GM21825 (cell line): ENCODE data around the gene ESYT3.
"Not testable (repeated sequence)": the region's sequence is repeated elsewhere in the genome, so short reads cannot be mapped to it uniquely, and the experiment has no call there.

ENCODE experiments used
- ATAC-seq: cut with Tn5 transposase; IDR thresholded peaks from one replicate; pipeline ENCODE4 v1.9.1; 2021; ENCODE audit warnings: mild to moderate bottlenecking, moderate library complexity; ENCODE audit not compliant: unreplicated experiment

ESYT3 gene

DNA sequence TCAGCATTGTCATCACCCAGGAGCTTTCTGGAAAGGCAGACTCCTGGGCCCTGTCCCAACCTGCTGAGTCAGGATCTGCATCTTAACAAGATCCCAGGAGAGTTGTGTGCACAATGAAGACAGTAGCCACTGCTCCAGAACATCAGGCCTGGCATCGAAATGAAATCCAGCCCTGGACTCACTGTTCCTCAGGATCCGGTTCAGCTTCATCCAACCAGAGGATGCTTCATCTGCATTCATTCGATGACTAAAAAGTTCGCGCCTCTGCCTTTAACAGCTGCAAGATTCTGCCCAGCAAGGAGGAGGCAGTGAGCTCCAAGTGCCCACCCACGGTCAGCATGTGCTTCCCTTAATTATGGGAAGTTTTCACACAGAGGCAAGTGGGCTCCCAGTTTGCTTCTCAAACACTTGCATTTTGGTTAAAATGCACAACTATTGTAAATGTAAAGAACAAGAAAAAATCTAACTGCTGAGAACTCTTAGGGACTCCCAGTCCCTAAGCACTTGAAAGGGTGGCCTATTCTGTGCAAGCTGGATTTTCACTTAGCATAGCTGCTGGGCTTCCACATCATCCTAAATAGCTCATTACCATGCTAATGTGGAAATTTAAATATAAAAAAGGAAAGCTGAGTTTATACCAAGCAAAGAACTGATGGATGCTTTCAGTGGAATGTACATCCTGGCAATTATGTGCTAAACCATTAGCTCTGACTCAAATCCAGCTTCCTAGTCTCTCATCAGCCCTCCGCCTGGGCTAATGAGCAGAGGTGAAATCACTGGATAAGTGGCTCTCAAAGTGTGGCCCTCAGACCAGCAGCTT is 25.5 kb upstream of the ESYT3 start:
- no peak for ATAC-seq

DNA sequence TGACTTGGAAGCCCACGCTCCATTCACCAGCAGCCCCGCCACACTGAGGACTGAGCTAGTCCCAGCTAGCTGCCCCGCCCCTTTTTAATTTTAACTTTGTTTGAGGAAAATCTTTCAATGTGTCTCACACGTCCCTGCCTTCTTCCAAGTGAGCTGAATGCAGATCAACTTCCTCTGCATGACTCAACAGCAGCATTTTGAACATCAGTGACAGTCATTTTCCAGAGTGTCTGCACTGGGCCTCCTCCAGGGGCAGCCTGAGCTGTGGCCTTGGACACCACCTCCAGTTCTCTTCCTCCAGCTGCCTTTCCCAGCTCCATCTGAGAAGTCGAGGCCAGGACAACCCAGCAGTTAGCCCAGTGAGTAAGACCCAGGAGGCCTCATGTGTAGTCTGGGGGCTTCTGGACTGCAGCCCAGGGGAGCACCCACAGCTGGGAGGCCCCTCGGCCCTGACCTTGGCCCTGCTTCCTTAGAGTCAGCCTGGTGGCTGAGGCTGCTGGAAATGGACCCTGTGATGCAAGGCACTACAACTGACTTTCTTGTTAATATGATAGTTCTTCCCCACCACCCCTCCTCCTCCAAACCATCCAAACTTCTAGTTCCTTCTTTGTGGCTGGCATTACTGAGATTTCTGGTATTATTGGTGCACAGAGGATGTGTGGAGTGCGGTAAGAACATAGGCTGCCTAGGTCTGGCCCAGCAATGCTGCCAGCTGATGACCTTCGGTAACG is 21.4 kb upstream of the ESYT3 start:
- ATAC-seq, result no peak

DNA sequence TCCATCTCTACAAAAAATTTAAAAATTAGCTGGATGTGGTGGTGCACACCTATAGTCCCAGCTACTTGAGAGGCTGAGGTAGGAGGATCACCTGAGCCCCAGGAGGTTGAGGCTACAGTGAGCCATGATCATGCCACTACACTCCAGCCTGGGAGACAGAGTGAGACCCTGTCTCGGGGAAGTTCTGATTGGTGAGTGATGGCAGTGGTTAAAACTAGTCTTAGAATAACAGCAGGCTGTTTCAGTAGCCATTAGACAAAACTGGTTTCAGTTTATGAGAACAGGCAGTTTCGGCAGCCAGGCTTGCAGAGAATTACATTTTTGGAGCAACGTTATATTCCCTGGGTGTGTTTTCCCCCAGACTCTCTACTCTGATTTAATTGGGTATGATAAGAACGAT is 18.2 kb upstream of the ESYT3 start:
- ATAC-seq, result not testable (repeated sequence)

DNA sequence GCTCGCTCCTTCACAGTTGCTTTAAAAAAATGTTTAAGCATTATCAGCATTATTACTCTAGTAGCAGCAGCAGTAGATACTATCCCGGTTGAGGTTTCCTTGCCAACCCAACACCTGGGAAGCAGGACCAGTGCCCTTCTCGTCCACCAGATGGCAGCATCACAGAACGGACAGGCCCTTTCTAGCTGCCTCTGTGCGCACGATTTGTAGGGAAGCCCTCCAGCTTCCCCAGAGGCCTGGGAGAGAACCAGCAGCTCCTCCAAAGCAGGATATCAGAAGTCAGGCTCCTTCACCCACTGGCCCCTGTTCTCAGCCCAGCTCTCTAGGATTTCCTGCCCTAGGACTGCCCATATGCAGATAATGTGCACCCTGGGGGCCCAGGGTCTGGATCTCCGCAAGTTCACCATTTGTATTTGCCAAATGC is 16.8 kb upstream of the ESYT3 start:
- ATAC-seq, result peak; percentile 61

DNA sequence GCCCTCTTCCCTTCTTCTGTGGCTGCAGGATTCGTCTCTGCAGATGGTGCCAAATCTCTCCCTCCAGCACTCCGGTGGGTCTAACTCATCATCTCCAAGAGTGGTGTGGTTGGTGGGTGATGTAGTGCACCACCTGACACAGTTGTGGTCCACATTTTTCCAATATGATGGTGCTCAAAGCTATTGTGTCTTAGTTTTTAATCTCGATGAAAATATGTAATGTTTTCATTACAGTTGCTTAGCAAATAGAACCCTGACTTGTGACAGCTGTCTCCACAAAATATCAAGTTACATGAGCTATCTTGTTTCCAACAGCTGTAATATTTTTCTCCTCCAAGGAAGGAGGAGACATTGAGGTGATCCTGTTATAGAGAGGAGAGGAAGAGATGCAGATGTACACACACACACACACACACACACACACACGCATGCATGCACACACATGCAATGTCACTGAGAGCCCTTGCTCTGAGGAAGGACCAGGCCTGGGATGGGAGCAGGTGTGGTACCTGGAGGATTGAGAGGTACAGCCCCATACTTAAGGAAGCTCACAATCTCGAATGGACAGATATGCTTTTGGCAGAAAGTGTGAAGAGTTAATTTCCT is 15.7 kb upstream of the ESYT3 start:
- no peak for ATAC-seq

DNA sequence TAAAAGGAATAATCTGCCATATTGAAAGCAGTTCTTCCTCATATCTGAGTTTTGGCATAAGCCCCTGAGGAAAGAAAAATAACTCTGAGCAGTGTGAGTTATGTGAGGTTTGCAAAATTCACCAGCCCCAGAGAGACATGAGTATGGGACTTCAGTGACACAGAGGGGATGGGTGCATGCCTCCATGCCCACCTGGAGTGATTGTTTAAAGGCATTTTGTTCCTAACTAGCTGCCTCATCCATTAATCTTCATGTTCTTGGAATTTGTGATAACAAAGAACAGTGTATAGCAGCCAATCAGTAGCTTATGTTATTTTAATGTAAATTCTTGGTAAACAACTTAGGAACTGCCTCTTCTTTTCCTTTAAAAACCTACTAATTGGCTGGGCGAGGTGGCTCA is 11.1 kb upstream of the ESYT3 start:
- no peak for ATAC-seq

DNA sequence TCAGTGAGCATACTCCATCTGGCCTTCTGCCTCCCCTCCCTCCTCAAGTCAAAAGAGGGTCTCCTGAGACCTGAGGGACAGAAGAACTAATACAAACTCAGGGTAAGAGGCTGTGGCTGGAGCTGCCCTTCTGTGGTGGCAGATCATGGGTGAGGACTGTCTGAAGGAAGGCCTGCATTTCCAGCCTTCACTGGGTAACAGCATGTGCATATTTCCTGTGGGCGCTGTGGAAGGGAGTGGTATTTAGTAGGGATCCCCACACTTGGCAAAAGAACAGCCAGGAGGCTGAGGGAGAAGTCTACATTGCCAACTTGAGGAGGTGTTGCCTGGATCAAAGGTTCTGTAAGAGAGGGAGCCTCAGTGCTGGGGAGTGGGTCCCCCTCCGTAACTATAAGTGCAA is 10.1 kb upstream of the ESYT3 start:
- ATAC-seq, result no peak

DNA sequence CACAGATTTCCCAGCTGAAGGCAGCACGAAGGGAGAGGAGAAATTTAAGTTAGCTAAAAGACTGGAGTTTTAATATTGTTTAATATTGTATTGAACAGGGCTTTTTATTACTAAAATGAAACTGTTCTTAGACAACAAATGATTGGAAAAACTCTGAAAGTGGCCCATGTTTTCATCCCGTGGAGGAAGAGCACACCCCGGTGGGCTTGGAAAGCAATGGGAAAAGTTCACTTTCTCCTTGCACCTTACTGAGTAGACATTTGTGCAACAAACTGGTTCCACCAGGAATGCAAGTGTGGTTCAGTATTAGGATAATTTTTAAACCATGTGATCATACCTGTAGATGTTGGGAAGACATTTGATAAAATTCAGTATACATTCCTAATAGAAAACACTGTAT is 8.2 kb upstream of the ESYT3 start:
- no peak for ATAC-seq

DNA sequence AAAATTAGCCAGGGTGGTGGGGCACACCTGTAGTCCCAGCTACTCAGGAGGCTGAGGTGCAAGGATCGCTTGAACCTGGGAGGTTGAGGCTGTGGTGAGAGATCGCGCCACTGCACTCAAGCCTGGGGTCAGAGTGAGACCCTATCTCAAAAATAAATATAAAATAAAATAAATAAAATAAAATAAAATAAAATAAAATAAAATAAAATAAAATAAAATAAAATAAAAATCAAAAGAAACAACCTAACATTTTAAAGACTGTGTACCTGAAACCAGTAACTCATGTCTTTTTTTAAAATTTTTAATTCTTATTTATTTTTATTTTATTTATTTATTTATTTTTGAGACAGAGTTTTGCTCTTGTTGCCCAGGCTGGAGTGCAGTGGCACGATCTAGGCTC is 7.7 kb upstream of the ESYT3 start:
- not testable (repeated sequence) for ATAC-seq

DNA sequence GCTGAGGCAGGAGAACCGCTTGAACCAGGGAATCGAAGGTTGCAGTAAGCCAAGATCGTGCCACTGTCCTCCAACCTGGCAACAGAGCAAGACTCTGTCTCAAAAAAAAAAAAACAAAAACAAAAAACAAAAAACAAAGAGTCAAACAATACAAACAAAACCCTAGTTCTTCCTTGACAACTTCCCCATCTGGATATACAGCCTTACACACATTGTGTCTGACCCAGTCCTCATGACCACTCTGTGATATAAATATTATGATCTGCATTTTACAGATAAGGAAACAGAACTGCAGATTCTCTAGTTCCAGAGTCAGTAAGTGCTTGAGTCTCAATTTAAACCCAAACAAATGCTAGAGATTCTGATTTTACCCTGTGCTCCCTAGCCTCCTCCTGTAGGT is 4.8 kb upstream of the ESYT3 start:
- ATAC-seq, result no peak

DNA sequence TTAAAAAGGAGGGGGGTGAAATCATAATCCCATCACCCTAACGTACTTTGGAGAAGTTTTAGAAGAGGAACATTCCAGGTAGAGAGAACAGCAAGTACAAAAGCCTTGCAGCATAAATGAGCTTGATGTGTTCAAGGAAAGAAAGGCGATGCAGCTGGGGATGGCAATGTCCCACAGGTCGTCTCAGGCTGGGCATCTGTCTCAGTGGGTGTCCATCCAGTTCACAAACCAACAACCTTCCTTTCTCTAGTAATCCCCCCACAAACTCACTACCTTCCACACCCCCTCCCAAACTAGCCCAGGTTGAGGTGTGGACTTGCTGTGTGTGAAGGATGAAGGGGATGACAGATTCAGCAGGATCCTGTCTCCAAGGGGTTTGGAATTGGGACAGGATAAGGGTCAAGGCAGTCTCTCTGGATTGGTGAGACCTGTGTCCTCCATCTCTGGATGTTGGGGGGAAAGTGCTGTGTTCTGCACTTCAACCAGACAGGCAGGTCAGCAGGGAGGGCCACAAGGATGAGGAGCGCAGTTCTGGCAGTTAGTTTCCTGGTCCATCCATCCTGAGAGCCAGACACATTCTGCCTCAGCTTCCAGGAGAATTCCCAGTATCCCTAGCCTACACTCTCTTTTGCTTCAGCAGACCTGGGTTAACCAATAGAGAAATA is 1.7 kb upstream of the ESYT3 start:
- no peak for ATAC-seq

DNA sequence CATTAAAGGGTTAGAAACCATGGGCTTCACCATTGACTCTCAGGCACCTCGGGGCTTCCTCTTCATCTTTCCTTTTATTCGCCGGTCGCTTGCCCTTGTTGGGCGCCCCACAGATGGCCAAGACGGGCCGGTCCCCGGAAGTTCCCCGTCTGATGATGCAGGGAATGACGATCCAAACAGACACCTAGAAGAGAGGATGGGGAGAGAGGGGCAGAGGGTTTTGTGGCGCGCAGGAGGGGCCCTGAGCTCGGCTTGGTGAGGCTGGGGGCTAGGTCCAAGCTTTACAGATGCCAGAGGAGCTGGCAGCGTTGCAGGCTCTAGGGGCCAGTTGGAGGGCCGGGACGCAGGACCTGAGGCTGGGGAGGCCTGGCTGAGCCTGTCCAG is 532 bp upstream of the ESYT3 start:
- ATAC-seq, result no peak

DNA sequence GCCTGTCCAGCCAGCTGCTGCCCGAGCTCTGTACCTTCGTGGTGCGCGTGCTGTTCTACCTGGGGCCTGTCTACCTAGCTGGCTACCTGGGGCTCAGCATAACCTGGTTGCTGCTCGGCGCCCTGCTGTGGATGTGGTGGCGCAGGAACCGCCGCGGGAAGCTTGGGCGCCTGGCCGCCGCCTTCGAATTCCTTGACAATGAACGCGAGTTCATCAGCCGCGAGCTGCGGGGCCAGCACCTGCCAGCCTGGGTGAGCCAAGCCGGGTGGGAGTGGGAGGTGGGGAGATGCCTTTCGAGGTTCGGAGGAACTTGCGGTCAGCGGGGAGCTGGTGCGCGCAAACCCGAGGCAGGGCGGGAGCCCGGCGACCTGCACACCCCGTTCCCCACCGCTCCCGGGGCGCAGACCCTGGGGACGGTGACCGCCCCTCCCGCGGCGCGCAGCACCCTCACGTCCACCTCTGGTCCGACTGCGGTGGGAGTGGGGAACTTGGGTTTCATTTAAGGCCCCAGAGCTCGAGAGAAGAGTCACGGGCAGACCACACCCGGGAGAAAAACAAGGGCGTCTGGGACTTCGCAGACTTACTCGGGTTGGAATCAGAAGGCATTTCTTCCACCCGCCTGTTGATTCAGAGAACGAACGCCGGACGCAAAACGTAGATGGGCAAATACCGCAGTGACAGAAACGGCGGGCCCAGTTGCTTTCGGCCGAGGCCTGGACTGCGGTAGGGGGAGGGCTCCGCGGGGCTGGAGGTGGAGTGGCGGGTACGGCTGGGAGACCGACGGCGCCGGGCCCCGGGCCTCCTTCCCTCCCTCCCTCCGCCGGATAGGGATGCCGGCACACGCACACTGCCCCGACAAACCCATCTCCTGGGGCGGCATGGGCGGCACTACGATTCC is 708 bp downstream of the ESYT3 start:
- ATAC-seq, result no peak

DNA sequence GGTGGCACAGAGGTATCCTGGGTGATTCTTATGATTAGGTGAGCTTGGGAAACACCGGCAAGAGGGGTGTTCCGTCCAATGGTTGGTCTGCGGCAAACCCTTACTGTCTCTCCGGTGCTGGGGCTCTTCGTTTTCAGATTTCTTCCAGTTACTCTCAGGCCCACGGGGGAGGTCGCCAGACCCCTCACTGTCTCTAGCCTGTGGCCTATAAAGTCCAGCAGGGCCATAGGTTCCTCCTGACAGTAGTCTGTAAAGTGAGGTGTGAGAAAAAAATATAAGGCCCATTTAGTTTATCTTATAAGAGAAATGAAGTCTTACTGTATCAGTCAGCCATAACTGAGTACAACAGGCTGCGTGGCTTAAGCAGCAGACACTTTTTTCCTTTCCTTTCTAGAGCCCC is 1.4 kb downstream of the ESYT3 start:
- ATAC-seq, result no peak

DNA sequence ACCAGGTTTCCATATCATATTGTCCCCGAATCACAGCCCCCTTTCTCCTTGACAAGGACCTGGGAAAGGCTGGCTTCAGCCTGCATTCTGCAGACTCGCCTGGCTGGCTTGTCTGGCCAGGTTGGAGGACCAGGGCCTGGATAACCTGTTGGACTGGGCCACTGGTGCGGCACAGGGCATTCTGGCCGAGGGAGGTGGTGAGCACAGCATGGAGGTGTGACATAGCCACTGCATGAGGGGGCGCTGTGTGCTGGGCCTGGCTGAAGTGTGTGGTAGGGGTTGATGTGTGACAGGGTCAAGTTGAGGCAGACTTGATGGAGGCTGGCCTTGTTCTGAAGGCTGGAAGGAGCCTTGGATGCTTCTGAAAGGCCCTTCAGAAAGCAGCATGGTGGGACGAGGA is 2.9 kb downstream of the ESYT3 start:
- no peak for ATAC-seq

DNA sequence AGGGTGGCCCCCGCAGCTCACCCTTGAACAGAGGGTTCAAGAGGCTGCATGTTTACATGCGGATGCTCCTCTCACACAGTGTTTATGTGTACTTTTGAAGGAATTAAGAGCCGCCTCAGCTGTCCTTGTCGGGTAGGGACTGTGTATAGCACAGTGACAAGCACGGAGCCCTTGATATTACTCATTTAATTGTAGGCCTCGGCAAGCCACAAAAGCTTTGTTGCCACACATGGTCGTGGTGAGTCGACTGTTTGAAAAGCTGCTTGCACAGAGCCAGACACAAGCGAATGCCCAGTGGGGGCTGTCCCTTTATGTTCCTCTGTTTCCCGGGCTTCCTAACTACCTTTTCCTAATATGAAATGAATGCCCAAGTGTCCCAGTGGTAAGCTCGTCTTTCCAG is 4.5 kb downstream of the ESYT3 start:
- no peak for ATAC-seq

DNA sequence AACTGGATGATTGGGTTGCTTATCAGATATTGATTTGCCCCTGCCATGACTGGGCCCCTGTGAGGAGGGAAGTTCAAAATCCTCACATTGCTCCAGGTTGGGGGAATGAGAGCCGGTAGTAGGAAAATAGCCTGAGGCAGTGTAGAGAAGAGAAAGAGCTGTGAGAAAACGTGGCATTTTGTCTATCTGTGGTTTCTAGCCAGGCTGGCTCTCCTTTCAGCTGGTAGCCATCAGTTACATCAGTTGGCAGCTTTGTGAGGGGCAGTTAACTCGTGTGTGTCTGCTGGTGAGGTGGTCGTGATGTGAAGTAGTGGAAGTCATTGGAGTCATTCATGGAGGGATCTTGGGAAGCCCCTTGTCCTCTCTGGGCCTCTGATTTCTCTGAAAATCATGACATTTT is 5.2 kb downstream of the ESYT3 start:
- no peak for ATAC-seq

DNA sequence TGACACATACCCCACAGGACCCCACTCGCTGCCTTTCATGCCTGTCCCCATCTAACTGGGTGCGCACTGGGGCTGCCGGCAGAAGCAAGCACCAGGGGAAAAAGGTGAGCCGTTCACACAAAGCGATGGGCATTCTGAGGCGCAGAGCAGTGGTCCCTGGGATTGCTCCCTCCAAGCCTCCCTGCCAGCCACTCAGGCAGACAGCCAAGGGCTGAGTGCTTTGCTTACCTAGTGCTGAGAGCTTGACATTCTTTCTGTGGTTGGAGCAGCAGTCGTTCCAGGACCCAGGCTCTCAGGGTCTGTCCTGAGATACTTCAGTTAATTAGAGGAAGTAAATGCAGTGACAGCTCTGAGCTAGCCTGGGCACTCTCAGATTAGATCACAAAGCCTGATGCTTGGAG is 5.7 kb downstream of the ESYT3 start:
- no peak for ATAC-seq

DNA sequence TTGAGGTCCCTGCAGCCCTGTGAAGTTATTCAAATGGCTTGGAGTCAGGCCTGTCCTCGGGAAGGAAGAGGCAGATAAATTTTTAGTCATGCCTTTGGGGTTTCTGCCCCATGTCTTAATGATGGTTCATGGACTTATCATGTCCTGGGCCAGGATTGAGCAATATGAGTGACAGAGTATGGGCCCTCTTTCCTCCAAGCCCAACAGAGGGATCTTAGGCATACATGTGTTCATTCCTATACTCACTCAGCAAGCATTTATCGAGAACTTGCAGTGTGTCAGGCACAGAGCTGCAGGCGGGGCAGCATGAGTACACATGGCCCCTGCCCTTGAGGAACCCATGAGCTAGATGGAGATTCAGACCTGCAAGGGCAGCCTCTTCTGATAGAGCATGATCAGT is 6.2 kb downstream of the ESYT3 start:
- no peak for ATAC-seq

DNA sequence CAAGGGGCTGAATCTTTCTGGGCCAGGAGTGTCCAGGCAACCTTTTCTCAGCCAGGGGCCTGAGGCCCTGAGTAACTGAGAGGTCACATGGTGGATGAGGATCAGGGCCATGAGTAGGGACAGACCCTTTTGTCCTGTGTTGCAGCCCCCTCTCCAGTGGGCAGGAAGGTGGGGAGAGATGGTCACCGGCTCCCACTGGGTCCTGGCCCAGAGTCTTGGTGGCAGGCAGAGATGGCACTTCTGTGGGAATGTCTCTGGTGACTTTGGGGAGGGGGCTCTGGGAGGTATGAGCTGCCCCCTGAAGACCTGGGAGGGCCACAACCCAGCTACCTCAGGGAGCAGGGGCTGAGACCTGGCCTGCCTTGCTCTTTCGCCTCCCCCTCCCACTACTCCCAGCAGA is 6.8 kb downstream of the ESYT3 start:
- ATAC-seq, result no peak

DNA sequence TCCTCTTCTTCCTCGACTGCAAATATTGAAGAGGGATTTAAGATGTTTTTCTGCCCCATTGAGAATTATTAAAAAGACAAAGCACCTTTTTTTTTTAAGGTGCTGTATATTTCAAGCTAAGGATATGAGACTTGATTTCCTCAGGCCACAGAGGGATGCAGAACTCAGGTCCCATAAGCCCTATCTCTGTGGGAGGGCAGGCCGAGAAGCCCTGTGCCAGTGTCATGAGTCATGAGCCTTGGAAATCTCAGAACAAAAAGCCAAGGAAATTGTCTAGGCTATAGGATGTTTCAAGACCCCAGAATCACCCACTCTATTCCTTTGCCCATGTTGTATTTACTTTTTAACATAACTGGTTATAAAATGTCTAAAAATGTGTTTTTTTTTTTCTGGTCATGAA is 7.3 kb downstream of the ESYT3 start:
- no peak for ATAC-seq
